Measurements from ENCODE around the gene TSPAN3.

TSPAN3 gene

DNA sequence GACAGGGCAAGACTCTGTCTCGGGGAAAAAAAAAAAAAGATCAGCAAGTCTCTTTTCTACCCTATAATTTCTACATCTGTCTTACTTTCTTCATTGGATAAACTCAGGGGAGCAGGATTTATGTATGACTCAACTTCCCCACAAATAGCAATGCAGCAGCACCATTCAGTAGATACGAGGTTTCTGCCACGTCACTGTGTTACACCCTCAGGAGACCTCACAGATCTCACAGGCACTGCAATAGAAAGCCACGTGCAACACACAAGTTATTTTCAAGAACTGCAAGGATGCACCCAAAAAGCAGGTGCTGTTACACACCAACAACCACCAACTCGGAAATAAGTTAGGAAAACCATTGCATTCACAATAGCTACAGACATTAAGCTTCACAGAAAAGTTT, 30.2 kb downstream of the TSPAN3 start:
- H4K20me1 ChIP-seq (ENCODE audit: low read depth, low read length) = no peaks in the 10 kb centered on the region
- H3K27me3 ChIP-seq (ENCODE audit: low read length) = no peaks in the 10 kb centered on the region
- H3K36me3 ChIP-seq (ENCODE audit: low read length) = no peaks in the 10 kb centered on the region
- H3K79me2 ChIP-seq (ENCODE audit: insufficient read depth, low read length) = no peaks in the 10 kb centered on the region
- H3K4me3 ChIP-seq (ENCODE audit: insufficient read depth, low read length, poor library complexity, severe bottlenecking) = no peak overlapping the region
- H3F3A ChIP-seq (ENCODE audit: insufficient read depth) = 0 out of 2 replicates have a peak, but pooled peaks cover 5% of the 10 kb centered on the region
- H2AFZ ChIP-seq (ENCODE audit: low read depth, low read length, severe bottlenecking) = no peak overlapping the region
- H3K9ac ChIP-seq (ENCODE audit: low read length) = no peak overlapping the region
- no peaks in the 10 kb centered on the region for H3K9me3 ChIP-seq (ENCODE audit: insufficient read depth, low read length)
- no peak for TF ChIP-seq EZH2phosphoT487 (conservative IDR thresholded peaks at IDR 0.05; ENCODE audit: low read length)
- TF ChIP-seq, protein P1, sequence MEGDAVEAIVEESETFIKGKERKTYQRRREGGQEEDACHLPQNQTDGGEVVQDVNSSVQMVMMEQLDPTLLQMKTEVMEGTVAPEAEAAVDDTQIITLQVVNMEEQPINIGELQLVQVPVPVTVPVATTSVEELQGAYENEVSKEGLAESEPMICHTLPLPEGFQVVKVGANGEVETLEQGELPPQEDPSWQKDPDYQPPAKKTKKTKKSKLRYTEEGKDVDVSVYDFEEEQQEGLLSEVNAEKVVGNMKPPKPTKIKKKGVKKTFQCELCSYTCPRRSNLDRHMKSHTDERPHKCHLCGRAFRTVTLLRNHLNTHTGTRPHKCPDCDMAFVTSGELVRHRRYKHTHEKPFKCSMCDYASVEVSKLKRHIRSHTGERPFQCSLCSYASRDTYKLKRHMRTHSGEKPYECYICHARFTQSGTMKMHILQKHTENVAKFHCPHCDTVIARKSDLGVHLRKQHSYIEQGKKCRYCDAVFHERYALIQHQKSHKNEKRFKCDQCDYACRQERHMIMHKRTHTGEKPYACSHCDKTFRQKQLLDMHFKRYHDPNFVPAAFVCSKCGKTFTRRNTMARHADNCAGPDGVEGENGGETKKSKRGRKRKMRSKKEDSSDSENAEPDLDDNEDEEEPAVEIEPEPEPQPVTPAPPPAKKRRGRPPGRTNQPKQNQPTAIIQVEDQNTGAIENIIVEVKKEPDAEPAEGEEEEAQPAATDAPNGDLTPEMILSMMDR (IDR thresholded peaks at IDR 0.05; ENCODE audit: insufficient read depth, low read length, poor library complexity, severe bottlenecking) = no peak
- H3K27ac ChIP-seq (ENCODE audit: low read depth, low read length) = no peak overlapping the region
- H3K9me2 ChIP-seq (replicated peaks; ENCODE audit: insufficient read depth, low read length) = no peaks in the 10 kb centered on the region
- no peak overlapping the region for H3K4me2 ChIP-seq (ENCODE audit: low read depth, low read length, poor library complexity, severe bottlenecking)

DNA sequence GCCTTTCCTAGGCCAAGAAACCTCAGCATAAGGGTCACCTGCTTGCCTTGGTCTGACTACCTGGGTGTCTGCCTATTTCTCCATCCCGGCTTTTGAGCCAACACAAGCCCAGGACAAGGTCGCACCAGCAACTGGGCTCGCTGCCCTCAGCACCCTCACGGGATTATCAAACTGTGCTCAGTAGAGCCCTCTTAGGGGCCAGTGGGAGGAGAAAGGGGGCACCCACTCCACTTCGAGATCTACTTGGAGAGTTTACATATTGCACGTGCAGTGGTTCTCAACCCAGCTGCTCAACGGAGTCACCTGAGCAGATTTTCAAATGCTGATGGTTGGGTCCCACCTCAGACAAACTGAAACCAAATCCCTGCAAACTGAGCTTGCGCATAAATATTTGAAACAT, 31.1 kb downstream of the TSPAN3 start:
- Histone ChIP-seq H3K27me3 (ENCODE audit: low read length) (no peaks in the 10 kb centered on the region), H3K36me3 (ENCODE audit: low read length) (no peaks in the 10 kb centered on the region), H3F3A (ENCODE audit: insufficient read depth) (0 out of 2 replicates have a peak, but pooled peaks cover 5% of the 10 kb centered on the region), H3K27ac (ENCODE audit: low read depth, low read length) (no peak overlapping the region), H3K79me2 (ENCODE audit: insufficient read depth, low read length) (no peaks in the 10 kb centered on the region), H2AFZ (ENCODE audit: low read depth, low read length, severe bottlenecking) (no peak overlapping the region), H4K20me1 (ENCODE audit: low read depth, low read length) (no peaks in the 10 kb centered on the region), H3K9me2 (replicated peaks; ENCODE audit: insufficient read depth, low read length) (no peaks in the 10 kb centered on the region), H3K9me3 (ENCODE audit: insufficient read depth, low read length) (no peaks in the 10 kb centered on the region), H3K4me3 (ENCODE audit: insufficient read depth, low read length, poor library complexity, severe bottlenecking) (no peak overlapping the region), H3K9ac (ENCODE audit: low read length) (no peak overlapping the region), H3K4me2 (ENCODE audit: low read depth, low read length, poor library complexity, severe bottlenecking) (no peak overlapping the region)
- no peak for TF ChIP-seq EZH2phosphoT487 (conservative IDR thresholded peaks at IDR 0.05; ENCODE audit: low read length)
- TF ChIP-seq, protein P1 (IDR thresholded peaks at IDR 0.05; ENCODE audit: insufficient read depth, low read length, poor library complexity, severe bottlenecking) = no peak

DNA sequence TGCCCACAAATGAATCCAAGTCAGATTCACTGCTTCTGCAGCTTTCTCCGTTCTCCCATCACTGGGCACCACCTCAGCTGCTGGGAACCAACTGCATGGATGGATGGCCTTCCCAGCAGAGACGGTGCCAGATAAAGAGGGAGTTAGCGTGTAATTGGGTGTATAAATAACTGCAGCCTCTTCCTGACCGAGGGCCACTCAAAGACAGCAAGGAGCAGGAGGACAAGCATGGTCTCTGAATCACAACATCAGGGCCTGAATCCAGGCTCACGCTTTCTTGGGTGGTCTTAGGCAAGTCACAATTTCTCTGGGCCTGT, 31.7 kb downstream of the TSPAN3 start:
- Histone ChIP-seq H4K20me1 (ENCODE audit: low read depth, low read length) (no peaks in the 10 kb centered on the region), H3K36me3 (ENCODE audit: low read length) (no peaks in the 10 kb centered on the region), H3K9me2 (replicated peaks; ENCODE audit: insufficient read depth, low read length) (no peaks in the 10 kb centered on the region), H3K9ac (ENCODE audit: low read length) (no peak overlapping the region), H3K9me3 (ENCODE audit: insufficient read depth, low read length) (no peaks in the 10 kb centered on the region), H3K27me3 (ENCODE audit: low read length) (no peaks in the 10 kb centered on the region), H3K4me2 (ENCODE audit: low read depth, low read length, poor library complexity, severe bottlenecking) (no peak overlapping the region), H3F3A (ENCODE audit: insufficient read depth) (0 out of 2 replicates have a peak, but pooled peaks cover 5% of the 10 kb centered on the region), H3K27ac (ENCODE audit: low read depth, low read length) (no peak overlapping the region), H3K79me2 (ENCODE audit: insufficient read depth, low read length) (no peaks in the 10 kb centered on the region), H2AFZ (ENCODE audit: low read depth, low read length, severe bottlenecking) (no peak overlapping the region), H3K4me3 (ENCODE audit: insufficient read depth, low read length, poor library complexity, severe bottlenecking) (no peak overlapping the region)
- TF ChIP-seq EZH2phosphoT487 (conservative IDR thresholded peaks at IDR 0.05; ENCODE audit: low read length) = no peak
- TF ChIP-seq, protein P1 (IDR thresholded peaks at IDR 0.05; ENCODE audit: insufficient read depth, low read length, poor library complexity, severe bottlenecking) = no peak
